KMS-11 (cell line): ENCODE results near the gene CD79A.

Experiments used
- H2AFZ ChIP-seq: fragments of 200-600 bp; sonication (generic); 2 replicates; pipeline ENCODE4 v1.6.1; 2016; ENCODE audit warnings: antibody characterized with exemption, mixed run types, low read depth
- H3K27ac ChIP-seq: fragments of 200-600 bp; sonication (generic); 2 replicates; pipeline ENCODE4 v1.6.1; 2016; ENCODE audit warnings: mild to moderate bottlenecking, mixed run types
- H3K27me3 ChIP-seq: fragments of 200-600 bp; sonication (generic); 2 replicates; pipeline ENCODE4 v1.6.1; 2017; ENCODE audit warnings: mild to moderate bottlenecking, low read depth, mixed run types, moderate library complexity; ENCODE audit not compliant: insufficient read depth
- H3K36me3 ChIP-seq: fragments of 200-600 bp; sonication (generic); 2 replicates; pipeline ENCODE4 v1.6.1; 2017; ENCODE audit warnings: mild to moderate bottlenecking, mixed run types; ENCODE audit not compliant: insufficient read depth
- H3K4me1 ChIP-seq: fragments of 200-600 bp; sonication (generic); 2 replicates; pipeline ENCODE4 v1.6.1; 2016; ENCODE audit warnings: mild to moderate bottlenecking, low read depth, mixed run types; ENCODE audit not compliant: poor library complexity, severe bottlenecking
- H3K4me2 ChIP-seq: fragments of 200-600 bp; sonication (generic); 2 replicates; pipeline ENCODE4 v1.7.0; 2016; ENCODE audit warnings: mild to moderate bottlenecking, mixed run types
- H3K4me3 ChIP-seq: fragments of 200-600 bp; sonication (generic); IDR thresholded peaks from 2 replicates; pipeline ENCODE4 v1.6.1; 2017; ENCODE audit warnings: low read depth, low read length, mixed read lengths; ENCODE audit not compliant: insufficient read depth
- H3K79me2 ChIP-seq: fragments of 200-600 bp; sonication (generic); 2 replicates; pipeline ENCODE4 v1.6.1; 2016; ENCODE audit warnings: low read depth, mixed run types; ENCODE audit not compliant: insufficient read depth
- H3K9ac ChIP-seq: fragments of 200-600 bp; sonication (generic); 2 replicates; pipeline ENCODE4 v1.6.1; 2016; ENCODE audit warnings: mild to moderate bottlenecking, mixed run types
- H4K20me1 ChIP-seq: fragments of 200-600 bp; sonication (generic); 2 replicates; pipeline ENCODE4 v1.6.1; 2016; ENCODE audit warnings: mild to moderate bottlenecking, mixed run types; ENCODE audit not compliant: insufficient read depth
- CTCF ChIP-seq: fragments of 200-600 bp; sonication (generic); conservative IDR thresholded peaks from 2 replicates; pipeline ENCODE4 v1.6.1; 2017; ENCODE audit warnings: low read depth, mild to moderate bottlenecking, antibody characterized with exemption, low read length, moderate library complexity, mixed read lengths

CD79A gene

GRCh38 chr19:41923045-41923788 lies 46.1 kb downstream of the CD79A start:
- Histone ChIP-seq H3K36me3 (no peaks in the 10 kb centered on the region), H3K4me2 (no peak overlapping the region), H3K79me2 (no peaks in the 10 kb centered on the region), H3K27me3 (peaks cover 76% of the 10 kb centered on the region), H4K20me1 (no peaks in the 10 kb centered on the region), H3K27ac (no peak overlapping the region), H2AFZ (no peak overlapping the region), H3K4me1 (no peaks in the 10 kb centered on the region), H3K4me3 (no peak overlapping the region), H3K9ac (no peak overlapping the region)
- TF ChIP-seq CTCF = no peak

DNA sequence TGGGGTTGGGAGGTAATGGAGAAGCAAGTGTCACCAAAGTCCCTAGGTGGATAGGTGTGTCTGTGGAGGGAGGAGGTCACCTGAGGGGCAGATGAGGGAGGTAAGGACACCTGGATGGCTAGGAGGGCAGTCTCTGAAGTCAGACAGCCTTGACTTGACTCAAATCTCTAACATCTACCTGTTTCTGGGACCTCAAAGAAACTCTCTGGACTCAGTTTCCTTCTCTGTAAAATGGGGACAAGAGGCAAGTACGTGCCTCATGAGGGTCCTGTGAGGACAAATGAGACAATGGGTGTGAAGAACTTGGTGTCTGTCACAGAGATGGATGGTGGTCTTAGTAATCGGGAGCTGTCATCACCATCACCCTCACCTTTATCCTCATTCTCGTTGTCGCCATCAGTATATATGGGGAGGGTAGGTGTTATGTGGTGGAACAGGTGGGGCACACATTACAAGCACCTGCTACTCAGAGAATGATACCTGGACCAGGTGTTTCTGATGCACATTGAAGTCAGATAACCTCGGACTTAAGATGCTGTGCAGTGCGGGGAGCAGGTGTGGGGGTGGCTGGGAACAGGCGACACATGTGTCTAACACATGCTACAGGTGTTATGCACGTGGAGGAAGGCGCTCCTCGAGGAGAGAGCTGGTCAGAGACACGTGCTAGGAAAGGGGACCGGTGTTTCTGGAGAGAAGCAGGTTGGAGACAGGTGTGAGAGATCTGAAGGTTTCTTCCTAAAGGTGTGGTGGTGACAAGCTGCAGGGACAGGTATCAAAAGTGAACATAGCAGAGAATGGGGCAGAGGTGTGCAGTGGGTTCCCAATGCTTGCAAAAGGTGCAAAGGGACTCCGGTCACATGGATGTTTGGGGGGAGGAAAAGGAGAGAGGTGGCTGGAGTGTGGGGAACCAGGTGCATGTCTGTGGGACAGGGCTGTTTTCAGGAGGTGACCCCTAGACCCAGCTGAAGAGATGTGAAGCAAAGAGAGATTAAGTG lies 47.4 kb downstream of the CD79A start:
- Histone ChIP-seq H3K4me2 (no peak overlapping the region), H2AFZ (no peak overlapping the region)

DNA sequence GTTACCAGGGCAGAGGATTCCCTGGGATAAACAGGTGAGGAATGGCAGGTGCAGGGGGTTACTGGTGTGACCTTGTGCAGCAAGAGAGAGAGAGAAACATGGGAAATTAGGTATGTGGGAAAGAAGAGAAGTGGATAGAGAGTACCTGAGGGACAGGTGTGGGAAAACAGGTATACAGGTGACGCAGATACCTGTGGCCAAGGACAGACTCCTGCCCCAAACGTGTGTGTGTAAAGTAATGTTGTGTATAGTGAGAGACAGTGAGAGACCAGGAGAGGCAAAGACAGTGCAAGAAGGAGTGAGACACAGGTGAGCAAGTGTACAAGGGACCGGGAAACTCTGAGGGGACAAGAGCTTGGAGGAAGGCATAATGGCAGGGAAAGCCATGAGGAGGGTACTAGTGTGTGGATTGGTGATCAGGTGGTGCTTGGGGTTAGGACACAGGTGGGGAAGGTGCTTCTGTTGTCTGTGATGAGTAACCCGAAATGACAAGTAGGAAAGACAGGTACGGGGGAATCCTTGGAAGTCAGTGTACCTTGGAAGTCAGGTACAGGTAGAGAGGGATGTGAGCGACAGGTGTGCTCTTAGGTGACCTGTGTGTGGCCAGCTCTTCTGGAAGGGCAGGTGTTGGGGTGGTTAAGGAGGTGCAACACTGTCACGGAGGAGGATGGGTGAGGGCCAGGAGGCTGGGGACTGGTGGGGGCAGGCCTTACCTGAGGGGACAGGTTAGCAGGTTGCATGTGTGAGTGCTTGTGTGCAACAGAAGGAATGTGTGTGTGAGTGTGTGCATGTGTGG lies 48.3 kb downstream of the CD79A start:
- H2AFZ ChIP-seq = no peak overlapping the region
- peaks cover 91% of the 10 kb centered on the region for H3K27me3 ChIP-seq

More for the DNA sequence above, 47.4 kb downstream of the CD79A start:
- TF ChIP-seq CTCF = no peak
- Histone ChIP-seq H3K27me3 (peaks cover 87% of the 10 kb centered on the region), H3K4me1 (no peaks in the 10 kb centered on the region), H4K20me1 (no peaks in the 10 kb centered on the region), H3K36me3 (no peaks in the 10 kb centered on the region), H3K9ac (no peak overlapping the region), H3K79me2 (no peaks in the 10 kb centered on the region), H3K27ac (no peak overlapping the region), H3K4me3 (no peak overlapping the region)

More for the DNA sequence above, 48.3 kb downstream of the CD79A start:
- Histone ChIP-seq H3K4me2 (no peak overlapping the region), H4K20me1 (no peaks in the 10 kb centered on the region), H3K27ac (no peak overlapping the region), H3K4me3 (no peak overlapping the region), H3K36me3 (no peaks in the 10 kb centered on the region), H3K79me2 (no peaks in the 10 kb centered on the region), H3K4me1 (no peaks in the 10 kb centered on the region), H3K9ac (no peak overlapping the region)
- TF ChIP-seq CTCF = no peak
